Liver (tissue), 3 donors: Measurements from ENCODE around the gene RAPGEF1.

Experiments used
- JUND ChIP-seq, 2 donors: IDR thresholded peaks; 2 replicates each; pipeline ENCODE4 v1.6.1; 2016; ENCODE audit warnings: antibody characterized with exemption in 2 of 2
- TF ChIP-seq, protein P1 (sequence below): fragments of 150-350 bp; IDR thresholded peaks from 2 replicates; pipeline ENCODE4 v1.5.1; 2017; ENCODE audit warnings: improper control_type of control experiment, low read depth, low read length; ENCODE audit not compliant: missing input control
- donor health status: healthy.
- donor health status: healthy.

GRCh38 chr9:131567910-131568309 is 172.0 kb downstream of the RAPGEF1 start:
- TF ChIP-seq, protein P1, sequence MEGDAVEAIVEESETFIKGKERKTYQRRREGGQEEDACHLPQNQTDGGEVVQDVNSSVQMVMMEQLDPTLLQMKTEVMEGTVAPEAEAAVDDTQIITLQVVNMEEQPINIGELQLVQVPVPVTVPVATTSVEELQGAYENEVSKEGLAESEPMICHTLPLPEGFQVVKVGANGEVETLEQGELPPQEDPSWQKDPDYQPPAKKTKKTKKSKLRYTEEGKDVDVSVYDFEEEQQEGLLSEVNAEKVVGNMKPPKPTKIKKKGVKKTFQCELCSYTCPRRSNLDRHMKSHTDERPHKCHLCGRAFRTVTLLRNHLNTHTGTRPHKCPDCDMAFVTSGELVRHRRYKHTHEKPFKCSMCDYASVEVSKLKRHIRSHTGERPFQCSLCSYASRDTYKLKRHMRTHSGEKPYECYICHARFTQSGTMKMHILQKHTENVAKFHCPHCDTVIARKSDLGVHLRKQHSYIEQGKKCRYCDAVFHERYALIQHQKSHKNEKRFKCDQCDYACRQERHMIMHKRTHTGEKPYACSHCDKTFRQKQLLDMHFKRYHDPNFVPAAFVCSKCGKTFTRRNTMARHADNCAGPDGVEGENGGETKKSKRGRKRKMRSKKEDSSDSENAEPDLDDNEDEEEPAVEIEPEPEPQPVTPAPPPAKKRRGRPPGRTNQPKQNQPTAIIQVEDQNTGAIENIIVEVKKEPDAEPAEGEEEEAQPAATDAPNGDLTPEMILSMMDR = no peak
- TF ChIP-seq JUND (IDR thresholded peaks at IDR 0.05) = no peak
